Epithelial cell of esophagus (primary cell): Measurements from ENCODE around the gene PPP1R13L.
"Not testable (repeated sequence)": the region's sequence is repeated elsewhere in the genome, so short reads cannot be mapped to it uniquely, and the experiment has no call there.

ENCODE experiments used
- DNase-seq: peaks from one replicate; pipeline ENCODE4 v3.0.0; 2010; ENCODE audit warnings: low read depth
- H3K4me3 ChIP-seq: 2 replicates; pipeline ENCODE4 v1.5.1; 2011; ENCODE audit warnings: mild to moderate bottlenecking, low read length, control low read depth
- TF ChIP-seq, protein P1 (sequence below): IDR thresholded peaks from 2 replicates; pipeline ENCODE4 v1.5.1; 2011; ENCODE audit warnings: low read depth, mild to moderate bottlenecking, low read length, control low read depth, inconsistent platforms; ENCODE audit not compliant: insufficient read depth; ENCODE audit errors: missing control alignments

Gene PPP1R13L

DNA sequence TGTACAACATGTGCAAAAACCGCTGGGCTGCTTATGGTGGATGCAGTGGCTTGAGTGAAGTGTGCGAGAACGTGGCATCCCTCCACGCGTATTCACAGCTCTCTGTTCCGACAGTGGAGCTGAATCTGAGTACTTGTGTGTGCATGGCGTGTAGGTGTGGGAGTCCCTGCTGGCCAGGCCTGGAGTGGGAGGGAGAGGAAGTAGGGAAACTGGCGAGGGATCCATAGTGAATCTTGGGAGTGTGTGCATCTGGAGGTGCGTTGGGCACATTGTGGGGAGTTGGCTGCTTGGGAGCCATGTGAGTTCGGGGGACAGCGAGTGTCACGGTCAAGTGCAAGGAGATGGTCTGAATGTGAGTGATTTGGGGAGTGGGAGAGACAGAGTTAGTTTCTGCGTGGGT lies 62.0 kb downstream of the PPP1R13L start:
- no peak overlapping the region for H3K4me3 ChIP-seq
- TF ChIP-seq, protein P1, sequence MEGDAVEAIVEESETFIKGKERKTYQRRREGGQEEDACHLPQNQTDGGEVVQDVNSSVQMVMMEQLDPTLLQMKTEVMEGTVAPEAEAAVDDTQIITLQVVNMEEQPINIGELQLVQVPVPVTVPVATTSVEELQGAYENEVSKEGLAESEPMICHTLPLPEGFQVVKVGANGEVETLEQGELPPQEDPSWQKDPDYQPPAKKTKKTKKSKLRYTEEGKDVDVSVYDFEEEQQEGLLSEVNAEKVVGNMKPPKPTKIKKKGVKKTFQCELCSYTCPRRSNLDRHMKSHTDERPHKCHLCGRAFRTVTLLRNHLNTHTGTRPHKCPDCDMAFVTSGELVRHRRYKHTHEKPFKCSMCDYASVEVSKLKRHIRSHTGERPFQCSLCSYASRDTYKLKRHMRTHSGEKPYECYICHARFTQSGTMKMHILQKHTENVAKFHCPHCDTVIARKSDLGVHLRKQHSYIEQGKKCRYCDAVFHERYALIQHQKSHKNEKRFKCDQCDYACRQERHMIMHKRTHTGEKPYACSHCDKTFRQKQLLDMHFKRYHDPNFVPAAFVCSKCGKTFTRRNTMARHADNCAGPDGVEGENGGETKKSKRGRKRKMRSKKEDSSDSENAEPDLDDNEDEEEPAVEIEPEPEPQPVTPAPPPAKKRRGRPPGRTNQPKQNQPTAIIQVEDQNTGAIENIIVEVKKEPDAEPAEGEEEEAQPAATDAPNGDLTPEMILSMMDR: no peak
- DNase-seq: no peak

DNA sequence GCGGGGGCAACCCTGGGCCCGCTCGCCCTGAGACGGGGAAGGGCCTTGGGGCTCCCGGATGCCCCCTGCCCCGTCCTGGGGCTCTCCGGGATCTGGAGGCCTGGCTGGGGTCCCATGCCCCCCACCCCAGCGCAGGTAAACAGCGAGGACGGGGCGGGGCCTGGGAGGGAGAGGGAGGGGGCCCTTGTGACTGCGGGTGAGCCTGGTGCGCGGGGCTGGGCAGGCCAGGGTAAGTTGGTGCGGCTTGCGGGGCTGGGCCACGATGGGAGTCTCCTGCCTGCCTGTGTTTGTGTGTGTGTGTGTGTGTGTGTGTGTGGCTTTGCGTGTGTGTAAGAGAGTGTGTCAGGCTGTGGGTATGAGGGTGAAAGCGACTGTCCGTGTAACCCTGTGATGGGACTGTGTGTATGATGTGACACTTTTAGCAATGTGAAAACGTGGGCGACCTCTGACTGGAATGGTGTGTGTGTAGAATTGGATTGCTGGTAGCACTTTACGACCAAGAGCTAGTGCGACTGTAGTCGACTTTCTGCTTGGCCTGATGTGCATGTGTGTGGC lies 63.9 kb downstream of the PPP1R13L start:
- TF ChIP-seq, protein P1: no peak
- peak overlapping the region; percentile 74 for H3K4me3 ChIP-seq
- DNase-seq: peak; percentile 53

- peak within 1 kb of the TSS; percentile 74 for H3K4me3 ChIP-seq
- peak; percentile 66 for DNase-seq
- TF ChIP-seq, protein P1: no peak
Observed at GRCh38 chr19:45340232-45340898, 64.5 kb downstream of the PPP1R13L start, which contains the start of gene KLC3. Gene KLC3 (plus strand): TSS chr19:45340750. CDS start chr19:45345542, 4,792 bp downstream.

- no peak for DNase-seq
- no peak overlapping the region for H3K4me3 ChIP-seq
- TF ChIP-seq, protein P1: no peak
Observed at GRCh38 chr19:45339629-45340028, 65.2 kb downstream of the PPP1R13L start.

DNA sequence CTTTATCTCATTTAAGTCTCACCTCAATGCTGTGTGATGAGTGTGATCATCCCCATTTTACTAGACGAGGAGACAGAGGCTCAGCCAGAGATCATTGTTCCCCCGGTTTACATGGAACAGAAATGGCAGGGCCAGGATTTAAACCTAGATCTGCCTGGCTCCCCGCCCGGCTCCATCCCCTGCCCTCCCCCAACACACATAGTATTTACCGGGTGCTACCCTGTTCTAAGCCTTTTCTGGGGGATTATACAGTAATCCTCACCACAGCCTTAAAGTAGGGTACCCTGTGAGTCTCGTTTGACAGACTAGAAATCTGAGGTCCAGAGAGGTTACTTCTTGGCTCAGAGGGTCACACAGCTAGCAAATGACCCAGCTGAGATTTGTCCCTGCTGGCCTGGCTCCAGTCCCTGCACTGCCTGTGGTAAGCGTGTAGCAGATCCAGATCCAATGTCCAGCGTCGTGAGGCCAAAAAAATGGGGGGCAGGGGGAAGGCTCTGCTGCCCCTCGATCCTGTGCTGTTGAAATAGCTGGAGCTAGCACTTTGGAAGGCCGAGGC lies 68.1 kb downstream of the PPP1R13L start:
- DNase-seq: no peak
- H3K4me3 ChIP-seq: no peak overlapping the region
- TF ChIP-seq, protein P1: no peak

- not testable (repeated sequence) for H3K4me3 ChIP-seq, DNase-seq
Observed at GRCh38 chr19:45334881-45335280, 70.0 kb downstream of the PPP1R13L start.

- TF ChIP-seq, protein P1: no peak
- no peak for DNase-seq
- no peak overlapping the region for H3K4me3 ChIP-seq
Observed at GRCh38 chr19:45333609-45334303, 71.1 kb downstream of the PPP1R13L start.
